HUDEP-2 (cell line): Measurements from ENCODE around the gene EEF1AKMT4.
"Not testable (repeated sequence)": the region's sequence is repeated elsewhere in the genome, so short reads cannot be mapped to it uniquely, and the experiment has no call there.

ENCODE experiments used
- DNase-seq, 76 experiments: peaks; one replicate each; lab custom pipeline; 2025; ENCODE audit not compliant: unreplicated experiment in 76 of 76; lab: John Stamatoyannopoulos, UW

The EEF1AKMT4 gene

DNA sequence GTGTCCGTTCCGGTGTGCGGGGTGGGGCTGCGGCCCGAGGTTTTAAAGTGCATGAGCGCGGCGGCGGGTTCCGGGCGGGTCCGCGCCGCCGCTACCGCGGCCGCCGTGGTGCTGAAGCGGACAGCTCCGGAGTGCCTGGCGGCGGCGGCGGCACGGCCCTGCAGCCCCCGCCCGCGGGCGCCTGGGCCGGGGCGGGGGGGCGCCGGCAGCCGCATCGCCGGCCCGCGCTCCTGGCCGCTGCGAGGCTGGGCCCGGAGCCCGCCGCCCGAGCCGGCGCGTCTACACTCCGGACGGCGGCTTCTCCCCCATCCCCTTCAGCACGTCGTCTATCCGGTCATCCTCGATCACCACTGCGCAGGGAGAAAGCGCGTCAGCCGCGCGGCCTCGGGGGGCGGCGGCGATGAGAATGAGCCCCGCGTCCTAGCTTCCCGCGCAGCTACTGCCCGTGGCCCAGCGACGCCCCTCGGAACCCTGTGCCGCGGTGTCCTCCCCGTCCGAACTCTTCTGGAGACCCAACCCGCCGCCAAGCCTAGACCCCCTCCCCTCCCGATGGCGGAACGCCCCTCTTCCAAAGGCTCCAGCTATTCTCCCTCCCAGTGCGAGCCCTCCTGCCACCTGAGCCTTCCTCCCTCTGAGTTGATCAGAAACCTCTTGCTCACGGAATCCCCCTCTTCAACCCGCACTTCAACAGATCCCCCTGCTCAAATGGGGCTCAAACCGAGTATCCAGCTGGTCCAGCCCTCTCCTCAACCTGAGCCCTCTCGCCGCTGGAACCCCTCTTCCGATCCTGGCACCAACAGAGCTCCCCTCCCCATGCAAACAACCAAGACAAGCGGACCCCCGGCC, 10.6 kb downstream of the EEF1AKMT4 start:
- peak in 8 of 76 experiments; percentile 4 to 28 (median 14) for DNase-seq

GRCh38 chr3:184260724-184261269, 11.3 kb downstream of the EEF1AKMT4 start:
- no peak for DNase-seq

DNA sequence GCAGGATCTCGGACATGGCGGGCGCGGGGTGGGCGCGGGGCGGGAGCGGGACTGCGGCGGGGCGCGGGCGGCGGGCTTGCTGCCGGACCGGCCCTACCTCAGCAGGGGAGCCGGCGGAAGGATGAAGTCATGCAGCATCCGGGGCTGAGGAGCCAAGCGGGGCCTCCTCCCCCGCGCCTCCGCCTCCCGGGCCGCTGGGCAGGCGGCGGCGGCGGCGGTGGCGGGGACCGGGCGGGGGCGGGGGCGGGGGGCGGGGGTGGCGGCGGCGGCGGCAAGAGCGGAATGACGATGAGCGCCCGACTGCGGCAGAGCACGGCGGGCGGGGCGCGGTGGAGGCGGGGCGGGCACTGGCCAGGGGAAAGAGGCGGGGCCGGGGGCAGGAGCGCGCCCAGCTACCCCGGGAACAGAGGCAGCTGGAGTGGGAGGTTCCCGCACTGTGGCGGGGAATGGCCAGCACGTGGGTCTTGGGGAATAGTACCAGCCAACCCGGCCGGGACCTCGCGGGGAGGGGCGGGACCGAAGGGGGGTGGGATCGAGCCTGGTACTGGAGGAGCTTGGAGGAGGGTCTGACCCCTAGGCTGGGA, 11.9 kb downstream of the EEF1AKMT4 start, which contains the start of gene CAMK2N2:
CAMK2N2 (minus strand) TSS at position 284 of the 584 bp plus-strand sequence; CDS start at position 16, 268 bp downstream.
- DNase-seq, result peak in 32 of 76 experiments; percentile 4 to 52 (median 22)

GRCh38 chr3:184261854-184262763, 12.6 kb downstream of the EEF1AKMT4 start:
- peak in 1 of 76 experiments; percentile 9 for DNase-seq

DNA sequence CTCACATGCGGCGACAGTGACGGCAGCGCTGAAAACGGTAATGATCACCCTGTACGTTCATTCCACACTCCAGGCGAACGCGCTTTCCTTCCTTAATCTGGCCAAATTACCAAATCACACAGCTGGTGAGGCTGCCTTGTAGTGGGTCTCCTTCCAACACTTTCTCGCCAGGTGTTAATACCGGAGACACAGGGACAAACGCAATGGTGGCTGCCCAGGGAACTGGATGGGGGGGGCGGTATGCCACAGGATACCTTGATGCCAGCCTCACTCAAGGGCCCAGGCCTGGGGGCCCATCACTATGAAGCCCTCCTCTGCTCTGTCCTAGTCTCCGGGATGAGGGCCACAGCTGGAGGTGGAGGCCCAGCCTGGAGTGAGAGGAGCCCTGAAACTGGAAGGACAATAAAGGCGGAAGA, 13.3 kb downstream of the EEF1AKMT4 start:
- DNase-seq, result no peak

GRCh38 chr3:184267249-184267648, 17.8 kb downstream of the EEF1AKMT4 start:
- DNase-seq, result not testable (repeated sequence)

DNA sequence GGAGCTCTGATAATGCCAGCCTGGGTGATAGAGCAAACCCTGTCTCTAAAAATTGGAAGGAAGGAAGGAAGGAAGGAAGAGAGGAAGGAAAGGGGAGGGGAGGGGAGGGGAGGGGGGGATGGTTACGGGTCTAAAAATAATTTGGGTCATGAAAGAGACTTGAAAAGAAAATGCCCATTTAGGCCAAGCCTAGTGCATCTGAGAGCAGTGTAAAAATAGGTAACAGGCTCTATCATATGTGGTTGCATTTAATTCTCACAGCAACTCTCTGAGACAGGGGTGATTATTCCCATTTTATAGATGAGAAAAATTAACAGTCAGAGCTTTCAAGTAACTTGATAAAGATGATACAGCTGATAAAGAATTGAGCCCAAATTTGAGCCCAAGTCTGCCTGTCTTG, 22.8 kb downstream of the EEF1AKMT4 start:
- DNase-seq, result no peak

DNA sequence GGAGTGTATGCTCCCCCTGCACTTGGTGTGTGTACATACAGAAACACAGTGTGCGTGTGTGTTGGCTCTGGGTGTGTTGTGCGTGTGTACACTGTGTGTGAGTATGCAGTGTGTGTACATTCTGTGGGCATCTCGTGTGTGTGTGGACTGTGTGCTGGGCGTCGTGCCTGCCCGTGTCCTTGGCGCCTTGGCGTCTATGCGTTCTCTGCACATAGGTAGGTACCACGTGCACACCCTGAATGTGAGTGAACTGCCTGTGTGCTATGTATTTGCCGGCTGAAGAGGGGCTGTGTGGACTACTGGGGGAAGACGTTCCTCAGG, 25.9 kb downstream of the EEF1AKMT4 start:
- no peak for DNase-seq

DNA sequence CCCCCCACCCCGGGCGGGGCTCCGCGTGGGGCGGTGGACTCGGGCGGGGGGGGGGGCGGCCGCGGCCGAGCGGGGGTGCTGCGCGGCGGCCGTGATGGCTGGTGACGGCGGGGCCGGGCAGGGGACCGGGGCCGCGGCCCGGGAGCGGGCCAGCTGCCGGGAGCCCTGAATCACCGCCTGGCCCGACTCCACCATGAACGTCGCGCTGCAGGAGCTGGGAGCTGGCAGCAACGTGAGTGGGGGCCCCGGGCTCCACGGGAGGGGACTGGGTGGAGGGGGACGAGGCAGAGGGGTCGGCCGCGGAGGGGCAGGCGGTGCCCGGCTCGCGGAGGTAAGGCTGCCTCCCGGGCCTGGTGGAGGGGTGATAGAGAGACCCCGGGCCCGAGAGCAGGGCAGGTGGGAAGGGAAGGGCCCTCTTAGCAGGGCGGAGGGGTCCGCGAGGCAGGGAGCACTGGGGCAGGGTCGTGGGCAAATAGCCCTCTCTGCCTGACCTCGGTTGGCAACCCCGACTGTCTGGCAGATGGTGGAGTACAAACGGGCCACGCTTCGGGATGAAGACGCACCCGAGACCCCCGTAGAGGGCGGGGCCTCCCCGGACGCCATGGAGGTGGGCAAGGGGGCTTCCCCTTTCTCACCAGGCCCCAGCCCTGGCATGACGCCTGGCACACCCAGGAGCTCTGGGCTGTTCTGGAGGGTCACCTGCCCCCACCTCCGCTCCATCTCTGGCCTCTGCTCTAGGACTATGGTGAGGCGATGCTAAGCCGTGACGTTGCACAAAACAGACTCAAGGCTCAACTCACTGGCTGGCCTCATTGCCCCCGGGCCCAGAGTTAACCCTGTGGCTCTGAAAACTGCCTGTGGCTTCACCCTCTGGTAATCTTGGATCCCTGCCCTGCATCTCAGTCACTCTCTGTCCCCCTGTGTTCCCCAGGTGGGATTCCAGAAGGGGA, 26.8 kb downstream of the EEF1AKMT4 start, which contains the start of gene ECE2:
ECE2 (plus strand) TSS at position 62 of the 950 bp plus-strand sequence; CDS start at position 194, 132 bp downstream.
- no peak for DNase-seq

DNA sequence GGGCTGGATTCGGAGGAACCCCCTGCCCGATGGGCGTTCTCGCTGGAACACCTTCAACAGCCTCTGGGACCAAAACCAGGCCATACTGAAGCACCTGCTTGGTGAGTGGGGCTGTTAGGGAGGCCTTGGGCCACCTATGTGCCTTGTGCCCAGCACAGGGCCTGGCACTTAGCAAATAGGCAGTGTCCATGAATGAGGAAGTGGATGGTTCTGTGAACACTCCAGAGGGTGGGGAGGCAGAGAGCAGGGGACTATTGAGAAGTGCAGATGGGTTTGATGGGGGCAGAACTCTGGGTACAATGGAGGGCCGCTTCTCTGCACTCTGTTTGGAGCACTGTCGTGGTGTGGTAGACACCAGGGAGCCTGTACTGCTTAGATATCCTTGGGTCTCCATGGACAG, 27.9 kb downstream of the EEF1AKMT4 start:
- no peak for DNase-seq

DNA sequence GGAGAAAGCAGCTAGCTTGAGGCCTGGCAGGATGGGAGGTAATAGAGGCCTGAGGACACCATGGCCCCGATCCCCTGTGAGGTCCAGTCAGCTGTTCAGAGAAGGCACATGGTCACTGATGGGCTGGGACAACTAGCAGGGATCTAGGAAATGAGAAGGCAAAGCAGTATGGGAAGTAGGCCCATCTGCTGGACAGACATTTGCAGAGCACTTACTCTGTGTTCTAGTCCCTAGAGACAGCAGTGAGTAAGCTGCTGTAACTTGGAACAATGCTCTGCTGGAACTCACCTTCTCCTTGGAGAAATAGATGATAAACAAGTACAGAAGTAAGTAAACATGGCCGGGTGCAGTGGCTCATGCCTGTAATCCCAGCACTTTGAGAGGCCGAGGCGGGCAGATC, 33.5 kb downstream of the EEF1AKMT4 start:
- no peak for DNase-seq

GRCh38 chr3:184283681-184284080, 34.2 kb downstream of the EEF1AKMT4 start:
- no peak for DNase-seq

- DNase-seq, result peak in 49 of 76 experiments; percentile 5 to 64 (median 24)
Observed at GRCh38 chr3:184284696-184285095, 35.2 kb downstream of the EEF1AKMT4 start.

DNA sequence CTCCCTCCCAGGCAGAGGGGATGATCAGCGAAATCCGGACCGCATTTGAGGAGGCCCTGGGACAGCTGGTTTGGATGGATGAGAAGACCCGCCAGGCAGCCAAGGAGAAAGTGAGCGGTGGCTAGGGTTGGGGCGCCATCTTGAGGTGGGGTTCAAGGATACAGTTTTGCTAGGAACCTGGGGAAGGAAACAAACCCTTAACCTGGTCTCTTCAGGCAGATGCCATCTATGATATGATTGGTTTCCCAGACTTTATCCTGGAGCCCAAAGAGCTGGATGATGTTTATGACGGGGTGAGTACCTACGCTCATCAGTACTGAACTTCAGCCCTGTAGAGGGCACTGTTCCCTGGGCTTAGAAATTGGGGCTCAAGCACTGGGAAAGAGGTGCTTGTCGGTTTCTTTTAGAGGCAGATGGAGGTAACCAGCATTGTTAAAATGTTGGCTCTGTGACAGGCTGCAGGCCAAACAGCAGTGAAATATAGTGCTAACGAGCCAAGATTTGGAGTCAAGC, 40.0 kb downstream of the EEF1AKMT4 start:
- DNase-seq, result peak in 47 of 76 experiments; percentile 2 to 61 (median 30)

GRCh38 chr3:184290331-184290730, 40.9 kb downstream of the EEF1AKMT4 start:
- DNase-seq, result no peak

DNA sequence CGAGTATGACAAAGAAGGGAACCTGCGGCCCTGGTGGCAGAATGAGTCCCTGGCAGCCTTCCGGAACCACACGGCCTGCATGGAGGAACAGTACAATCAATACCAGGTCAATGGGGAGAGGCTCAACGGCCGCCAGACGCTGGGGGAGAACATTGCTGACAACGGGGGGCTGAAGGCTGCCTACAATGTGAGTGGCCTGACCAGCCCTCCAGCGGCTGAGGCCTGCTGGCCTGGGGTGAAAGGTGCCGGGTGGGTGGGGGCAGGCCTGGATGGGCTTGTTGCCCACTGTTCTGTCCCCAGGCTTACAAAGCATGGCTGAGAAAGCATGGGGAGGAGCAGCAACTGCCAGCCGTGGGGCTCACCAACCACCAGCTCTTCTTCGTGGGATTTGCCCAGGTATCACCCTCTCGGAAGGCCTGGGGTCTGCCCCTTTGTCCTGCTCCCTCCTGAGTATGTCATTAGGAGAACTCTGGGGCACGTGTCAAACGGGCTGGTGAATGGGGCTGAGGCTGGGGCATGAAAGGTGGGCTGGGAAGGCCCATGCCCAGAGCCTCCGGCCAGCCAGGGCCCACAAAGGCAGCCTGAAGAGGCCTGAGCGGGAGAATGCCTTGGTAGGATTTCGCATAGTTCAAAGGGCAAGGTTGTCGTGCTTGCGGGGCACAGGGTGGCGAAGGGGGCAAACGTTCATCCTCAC, 41.7 kb downstream of the EEF1AKMT4 start:
- DNase-seq, result no peak

GRCh38 chr3:184291738-184292445, 42.4 kb downstream of the EEF1AKMT4 start:
- DNase-seq, result no peak

GRCh38 chr3:184295771-184296170, 46.3 kb downstream of the EEF1AKMT4 start:
- no peak for DNase-seq
